Neural progenitor cell (in vitro differentiated cells): ENCODE measurements around the gene CBR3. TPM values are rescaled to one million over a fixed set of nuclear protein-coding genes. Genes with fewer than 3 reads are reported as not detected.

Experiments
- DNase-seq: peaks from one replicate; pipeline ENCODE4 v3.0.0-alpha.2; 2016; ENCODE audit warnings: low spot score
- H2AFZ ChIP-seq: fragments of 200-600 bp; sonication (generic); replicated peaks from 2 replicates; pipeline ENCODE4 v1.6.1; 2016; ENCODE audit warnings: antibody characterized with exemption
- H3F3A ChIP-seq: fragments of 200-600 bp; sonication (generic); 2 replicates; pipeline ENCODE4 v1.6.1; 2016; ENCODE audit warnings: antibody characterized with exemption, low read depth
- H3K27ac ChIP-seq: fragments of 200-600 bp; sonication (generic); 2 replicates; pipeline ENCODE4 v1.5.1; 2016; ENCODE audit warnings: mild to moderate bottlenecking
- H3K27me3 ChIP-seq: fragments of 200-600 bp; sonication (generic); 2 replicates; pipeline ENCODE4 v1.6.1; 2016; ENCODE audit warnings: mild to moderate bottlenecking, moderate library complexity
- H3K36me3 ChIP-seq: fragments of 200-600 bp; sonication (generic); 2 replicates; pipeline ENCODE4 v1.5.1; 2016
- H3K4me1 ChIP-seq: fragments of 200-600 bp; sonication (generic); 2 replicates; pipeline ENCODE4 v1.6.1; 2016; ENCODE audit warnings: mixed run types
- H3K4me2 ChIP-seq: fragments of 200-600 bp; sonication (generic); 2 replicates; pipeline ENCODE4 v1.6.1; 2016
- H3K4me3 ChIP-seq: fragments of 200-600 bp; sonication (generic); 2 replicates; pipeline ENCODE4 v1.5.1; 2016
- H3K79me2 ChIP-seq: fragments of 200-600 bp; sonication (generic); 2 replicates; pipeline ENCODE4 v1.6.1; 2016; ENCODE audit warnings: low read depth
- H3K9ac ChIP-seq: fragments of 200-600 bp; sonication (generic); 2 replicates; pipeline ENCODE4 v1.6.1; 2016
- H3K9me3 ChIP-seq: fragments of 200-600 bp; sonication (generic); 2 replicates; pipeline ENCODE4 v1.5.1; 2016; ENCODE audit warnings: low read depth
- H4K20me1 ChIP-seq: fragments of 200-600 bp; sonication (generic); 2 replicates; pipeline ENCODE4 v1.6.1; 2016; ENCODE audit warnings: low read depth
- H3K27ac Mint-ChIP-seq: 3 replicates; pipeline ENCODE4 v1.8.0; 2021; ENCODE audit warnings: mixed read lengths
- H3K27me3 Mint-ChIP-seq: 2 replicates; pipeline ENCODE4 v1.8.0; 2022; ENCODE audit warnings: low read depth, mild to moderate bottlenecking, inconsistent platforms, moderate library complexity, mixed read lengths; ENCODE audit not compliant: insufficient read depth
- H3K36me3 Mint-ChIP-seq: 3 replicates; pipeline ENCODE4 v1.8.0; 2021; ENCODE audit warnings: mixed read lengths
- H3K4me1 Mint-ChIP-seq: 3 replicates; pipeline ENCODE4 v1.8.0; 2021; ENCODE audit warnings: mixed read lengths
- H3K4me3 Mint-ChIP-seq: 3 replicates; pipeline ENCODE4 v1.8.0; 2021; ENCODE audit warnings: mild to moderate bottlenecking, moderate library complexity, mixed read lengths
- H3K9me3 Mint-ChIP-seq: 3 replicates; pipeline ENCODE4 v1.8.0; 2020; ENCODE audit warnings: mixed read lengths
- CTCF ChIP-seq: fragments of 200-600 bp; sonication (generic); IDR thresholded peaks from 2 replicates; pipeline ENCODE4 v1.5.1; 2017; ENCODE audit warnings: antibody characterized with exemption, mild to moderate bottlenecking
- EZH2 ChIP-seq: fragments of 200-600 bp; sonication (generic); IDR thresholded peaks from 2 replicates; pipeline ENCODE4 v1.6.1; 2017; ENCODE audit warnings: antibody characterized with exemption, mild to moderate bottlenecking, moderate library complexity
- EZH2phosphoT487 ChIP-seq: fragments of 200-600 bp; sonication (generic); IDR thresholded peaks from 2 replicates; pipeline ENCODE4 v1.6.1; 2017; ENCODE audit warnings: antibody characterized with exemption
- total RNA-seq: library from RNA; depleted of rRNA; stranded (reverse); fragments of >200 nt; gene quantifications from 2 replicates; pipeline ENCODE4 v1.2.3, GENCODE V29; 2015; ENCODE audit warnings: low replicate concordance

Gene CBR3
- total RNA-seq, 1 donor from 2014 or later = not detected

GRCh38 chr21:36120304-36120888 lies 14.5 kb upstream of the CBR3 start:
- Histone ChIP-seq H3K27ac (no peak overlapping the region), H3K4me2 (no peak overlapping the region), H3K4me3 (no peak overlapping the region), H3F3A (no peaks in the 10 kb centered on the region), H4K20me1 (no peaks in the 10 kb centered on the region), H2AFZ (no peak overlapping the region), H3K27me3 (no peaks in the 10 kb centered on the region), H3K9me3 (no peaks in the 10 kb centered on the region), H3K4me1 (no peaks in the 10 kb centered on the region), H3K36me3 (no peaks in the 10 kb centered on the region), H3K79me2 (no peaks in the 10 kb centered on the region), H3K9ac (no peak overlapping the region)
- no peak for TF ChIP-seq EZH2
- no peak for TF ChIP-seq CTCF
- no peak for TF ChIP-seq EZH2phosphoT487
- peaks cover 2% of the 10 kb centered on the region for H3K27me3 Mint-ChIP-seq
- H3K4me3 Mint-ChIP-seq = no peak overlapping the region
- no peak overlapping the region for H3K27ac Mint-ChIP-seq
- no peak for DNase-seq
- no peaks in the 10 kb centered on the region for H3K36me3 Mint-ChIP-seq
- H3K4me1 Mint-ChIP-seq = no peaks in the 10 kb centered on the region
- H3K9me3 Mint-ChIP-seq = no peaks in the 10 kb centered on the region

- Mint-ChIP-seq H3K36me3 (no peaks in the 10 kb centered on the region), H3K4me1 (no peaks in the 10 kb centered on the region), H3K4me3 (no peak overlapping the region), H3K9me3 (no peaks in the 10 kb centered on the region), H3K27ac (no peak overlapping the region), H3K27me3 (peaks cover 6% of the 10 kb centered on the region)
- TF ChIP-seq EZH2 (no peak), CTCF (peak; percentile 47)
- H3K27me3 ChIP-seq = no peaks in the 10 kb centered on the region
- H3F3A ChIP-seq = no peaks in the 10 kb centered on the region
- no peaks in the 10 kb centered on the region for H3K36me3 ChIP-seq
- H3K9me3 ChIP-seq = no peaks in the 10 kb centered on the region
- H3K4me3 ChIP-seq = no peak overlapping the region
- no peaks in the 10 kb centered on the region for H4K20me1 ChIP-seq
- DNase-seq = no peak
- no peaks in the 10 kb centered on the region for H3K4me1 ChIP-seq
- no peaks in the 10 kb centered on the region for H3K79me2 ChIP-seq
- H3K4me2 ChIP-seq = no peak overlapping the region
- no peak overlapping the region for H3K9ac ChIP-seq
- no peak overlapping the region for H2AFZ ChIP-seq
- no peak overlapping the region for H3K27ac ChIP-seq
Measured at GRCh38 chr21:36122977-36123376, 11.9 kb upstream of the CBR3 start.

GRCh38 chr21:36124395-36124794 lies 10.5 kb upstream of the CBR3 start:
- no peak for DNase-seq
- Mint-ChIP-seq H3K36me3 (no peaks in the 10 kb centered on the region), H3K27ac (no peak overlapping the region), H3K4me1 (peaks cover 3% of the 10 kb centered on the region), H3K27me3 (peaks cover 6% of the 10 kb centered on the region), H3K4me3 (no peak overlapping the region), H3K9me3 (no peaks in the 10 kb centered on the region)
- Histone ChIP-seq H3K36me3 (no peaks in the 10 kb centered on the region), H2AFZ (no peak overlapping the region), H3K4me2 (no peak overlapping the region), H3K27ac (no peak overlapping the region), H4K20me1 (no peaks in the 10 kb centered on the region), H3K4me3 (no peak overlapping the region), H3K9ac (no peak overlapping the region), H3K9me3 (no peaks in the 10 kb centered on the region), H3K27me3 (no peaks in the 10 kb centered on the region), H3K79me2 (no peaks in the 10 kb centered on the region), H3F3A (peaks cover 2% of the 10 kb centered on the region), H3K4me1 (no peaks in the 10 kb centered on the region)
- no peak for TF ChIP-seq CTCF
- TF ChIP-seq EZH2 = no peak
- no peak for TF ChIP-seq EZH2phosphoT487
